Thyroid gland (tissue), 4 donors: Measurements from ENCODE around the gene ERF. TPM values are rescaled to one million over a fixed set of nuclear protein-coding genes. Genes with fewer than 3 reads are reported as not detected.

ENCODE experiments used
- DNase-seq, 2 donors: peaks; one replicate each; pipeline ENCODE4 v3.0.0-alpha.2; 2019
- H3K27ac ChIP-seq, 3 donors: fragments of 200-600 bp; sonication (generic); 1 replicate in 2 of 3; 2 replicates in 1 of 3; pipeline ENCODE4 v1.5.1; 2016 to 2019; ENCODE audit warnings: mild to moderate bottlenecking in 1 of 3, moderate library complexity in 1 of 3
- H3K27me3 ChIP-seq: fragments of 200-600 bp; sonication (generic); one replicate; pipeline ENCODE4 v1.5.1; 2019
- H3K36me3 ChIP-seq, 2 donors: fragments of 200-600 bp; sonication (generic); one replicate each; pipeline ENCODE4 v1.5.1; 2016 to 2019
- H3K4me1 ChIP-seq, 2 donors: fragments of 200-600 bp; sonication (generic); one replicate each; pipeline ENCODE4 v1.5.1; 2017 to 2019
- H3K4me3 ChIP-seq, 3 donors: fragments of 200-600 bp; sonication (generic); replicated peaks in 1 of 3; 1 replicate in 2 of 3; 2 replicates in 1 of 3; pipeline ENCODE4 v1.5.1; 2016; ENCODE audit warnings: mild to moderate bottlenecking in 1 of 3
- H3K9me3 ChIP-seq: fragments of 200-600 bp; sonication (generic); one replicate; pipeline ENCODE4 v1.5.1; 2017
- CTCF ChIP-seq, 6 experiments: fragments of 200-600 bp in 3 of 6; fragments of 450-650 bp in 3 of 6; sonication (generic) in 3 of 6; IDR thresholded peaks; one replicate each; pipeline ENCODE4 v1.5.1; 2016 to 2019; ENCODE audit warnings: antibody characterized with exemption in 6 of 6, mild to moderate bottlenecking in 2 of 6, inconsistent platforms in 1 of 6, moderate library complexity in 1 of 6
- POLR2A ChIP-seq, 2 donors: fragments of 450-650 bp; IDR thresholded peaks; one replicate each; pipeline ENCODE4 v1.6.1; 2017; ENCODE audit warnings: antibody characterized with exemption in 2 of 2, mild to moderate bottlenecking in 2 of 2, moderate library complexity in 1 of 2
- WGBS, 2 donors: methylation state at CpG; one replicate each; pipeline ENCODE4 v1.1.5; 2017; 5-methylcytosine and 5-hydroxymethylcytosine counted together
- intact Hi-C: fragments of 100-400 bp; cut with DNase I; formaldehyde crosslinking; loops from one replicate; pipeline ENCODE4 v1.15.1; 2023
- total RNA-seq, 4 donors: library from RNA; depleted of rRNA; stranded (reverse); fragments of >200 nt; gene quantifications; one replicate each; pipeline ENCODE4 v1.2.3, GENCODE V29; 2016

Gene ERF
- total RNA-seq, 4 donors from 2014 or later: 27.5 to 50.2 (median 39.2) TPM

GRCh38 chr19:42208612-42209011 lies 46.3 kb downstream of the ERF start:
- H3K36me3 ChIP-seq: peaks cover 45 to 59% of the 10 kb centered on the region in 2 donors
- H3K27me3 ChIP-seq: no peaks in the 10 kb centered on the region
- no peak overlapping the region for H3K27ac ChIP-seq
- TF ChIP-seq POLR2A (IDR thresholded peaks at IDR 0.05): no peak
- TF ChIP-seq CTCF (IDR thresholded peaks at IDR 0.05): no peak
- H3K4me1 ChIP-seq: no peaks in the 10 kb centered on the region
- no peak for DNase-seq
- H3K9me3 ChIP-seq: no peaks in the 10 kb centered on the region
- 91 to 95% methylated on average over 11 of the region's 11 CpGs for WGBS, 2 donors
- H3K4me3 ChIP-seq: no peak overlapping the region
- intact Hi-C loops: no loop called here

- Histone ChIP-seq H3K4me3 (no peak overlapping the region), H3K9me3 (no peaks in the 10 kb centered on the region), H3K27me3 (no peaks in the 10 kb centered on the region), H3K36me3 (peaks cover 44 to 57% of the 10 kb centered on the region in 2 donors), H3K27ac (no peak overlapping the region), H3K4me1 (no peaks in the 10 kb centered on the region)
- no peak for TF ChIP-seq POLR2A (IDR thresholded peaks at IDR 0.05)
- TF ChIP-seq CTCF (IDR thresholded peaks at IDR 0.05): no peak
- intact Hi-C loops: no loop called here
- 91 to 93% methylated on average over 6 of the region's 6 CpGs for WGBS, 2 donors
- DNase-seq: no peak
Observed at GRCh38 chr19:42207767-42208271, 47.1 kb downstream of the ERF start.

DNA sequence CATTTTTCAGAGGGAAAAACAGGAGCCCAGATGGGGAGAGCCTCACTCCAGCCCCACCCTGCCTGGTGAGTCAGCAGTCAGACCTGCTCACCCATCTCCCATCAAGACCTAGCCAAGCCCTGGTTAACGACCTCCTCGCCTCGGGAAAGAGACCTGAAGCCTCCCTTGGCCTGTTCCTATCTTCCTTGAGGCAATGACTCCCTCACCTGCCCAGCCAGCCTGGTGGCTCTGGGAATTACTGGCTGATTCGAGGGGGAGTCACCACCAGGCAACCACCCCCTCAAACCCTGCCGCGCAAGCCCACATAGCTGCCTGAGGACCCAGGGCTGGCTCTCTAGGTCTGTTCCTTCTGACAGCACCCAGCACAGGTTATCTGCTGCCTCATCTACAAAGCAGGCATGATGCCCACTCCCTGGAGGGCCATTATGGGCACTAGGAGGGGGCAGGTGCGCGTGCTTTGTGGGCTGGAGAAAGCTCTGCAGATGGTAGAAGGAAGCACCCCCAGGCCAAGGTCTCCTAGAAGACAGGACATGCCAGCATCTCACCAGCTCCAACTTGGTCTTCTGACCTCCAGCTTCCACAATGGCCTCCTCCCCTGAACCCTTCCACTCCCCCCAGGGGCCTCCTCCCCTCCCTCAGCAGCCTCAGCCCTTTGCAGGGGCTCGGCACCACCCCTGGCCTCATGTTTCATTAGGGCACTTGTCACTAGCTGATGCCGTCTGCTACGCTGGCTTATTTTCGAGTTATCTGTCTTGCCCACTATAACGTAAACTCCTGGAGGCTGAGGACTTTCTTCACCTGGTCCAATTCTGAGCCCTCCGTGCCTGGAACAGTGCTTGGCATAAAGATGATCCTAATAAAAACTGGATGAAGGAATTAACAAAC lies 47.8 kb downstream of the ERF start:
- 83 to 86% methylated on average over 10 to 12 of the region's 14 CpGs for WGBS, 2 donors
- H3K36me3 ChIP-seq: peaks cover 44 to 54% of the 10 kb centered on the region in 2 donors
- H3K4me3 ChIP-seq: no peak overlapping the region
- TF ChIP-seq CTCF (IDR thresholded peaks at IDR 0.05) (no peak), POLR2A (IDR thresholded peaks at IDR 0.05) (no peak)
- no peaks in the 10 kb centered on the region for H3K4me1 ChIP-seq
- H3K27me3 ChIP-seq: no peaks in the 10 kb centered on the region
- H3K9me3 ChIP-seq: no peaks in the 10 kb centered on the region
- intact Hi-C loops: no loop called here
- no peak overlapping the region for H3K27ac ChIP-seq
- DNase-seq: no peak

DNA sequence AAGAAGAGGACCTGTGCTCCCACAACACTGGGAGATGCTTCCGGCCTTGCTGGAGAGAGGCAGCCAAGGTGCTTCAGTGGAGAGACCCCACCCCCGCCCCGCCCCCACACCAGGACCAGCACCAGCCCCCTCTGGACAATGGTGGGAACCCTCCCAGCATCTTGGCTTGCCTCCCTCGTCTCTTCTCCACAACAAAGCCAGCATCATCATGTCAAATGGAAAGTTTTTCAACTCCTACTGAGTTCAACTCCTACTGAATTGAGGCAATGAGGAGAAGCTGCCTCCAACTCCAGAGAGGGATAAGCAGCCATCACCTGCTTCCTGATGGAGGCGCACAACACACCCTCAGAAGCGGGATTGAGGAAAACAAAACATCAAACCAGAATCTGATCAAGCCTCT lies 50.3 kb downstream of the ERF start:
- 84 to 90% methylated on average over 6 of the region's 6 CpGs for WGBS, 2 donors
- no peaks in the 10 kb centered on the region for H3K9me3 ChIP-seq
- peaks cover 50 to 60% of the 10 kb centered on the region in 2 donors for H3K36me3 ChIP-seq
- no peaks in the 10 kb centered on the region for H3K27me3 ChIP-seq
- H3K27ac ChIP-seq: no peak overlapping the region
- TF ChIP-seq POLR2A (IDR thresholded peaks at IDR 0.05) (no peak), CTCF (IDR thresholded peaks at IDR 0.05) (no peak)
- H3K4me3 ChIP-seq: no peak overlapping the region
- intact Hi-C loops: no loop called here
- H3K4me1 ChIP-seq: no peaks in the 10 kb centered on the region
- DNase-seq: no peak

- H3K36me3 ChIP-seq: peaks cover 47 to 59% of the 10 kb centered on the region in 2 donors
- no peak overlapping the region for H3K27ac ChIP-seq
- H3K4me3 ChIP-seq: no peak overlapping the region
- H3K27me3 ChIP-seq: no peaks in the 10 kb centered on the region
- no peak for TF ChIP-seq POLR2A (IDR thresholded peaks at IDR 0.05)
- TF ChIP-seq CTCF (IDR thresholded peaks at IDR 0.05): no peak
- no peak for DNase-seq
- intact Hi-C loops: no loop called here
- H3K4me1 ChIP-seq: no peaks in the 10 kb centered on the region
- WGBS, 2 donors: 89 to 100% methylated on average over 2 of the region's 2 CpGs
- no peaks in the 10 kb centered on the region for H3K9me3 ChIP-seq
Observed at GRCh38 chr19:42203700-42204099, 51.2 kb downstream of the ERF start.
